ENCODE data around the gene KTN1.

The KTN1 gene

GRCh38 chr14:55545779-55546178 lies 34.2 kb upstream of the KTN1 start:
- no peak overlapping the region for H3K9ac ChIP-seq (ENCODE audit: low read depth, low read length)
- no peaks in the 10 kb centered on the region for H3K4me1 ChIP-seq (ENCODE audit: insufficient read depth, low read length)
- WGBS = no CpG with 5 or more reads among the region's 1 CpG
- no peaks in the 10 kb centered on the region for H3K9me3 ChIP-seq (ENCODE audit: insufficient read depth, low read depth, low read length)
- H3K27ac ChIP-seq (ENCODE audit: low read depth, low read length) = no peak overlapping the region
- no peaks in the 10 kb centered on the region for H3K36me3 ChIP-seq (ENCODE audit: insufficient read depth, low read length)
- no peaks in the 10 kb centered on the region for H3K27me3 ChIP-seq (ENCODE audit: insufficient read depth, low read length)
- H3K4me3 ChIP-seq (ENCODE audit: low read length) = no peak overlapping the region

- 88% methylated on average over 3 of the region's 3 CpGs for WGBS
- Histone ChIP-seq H3K9me3 (ENCODE audit: insufficient read depth, low read depth, low read length) (no peaks in the 10 kb centered on the region), H3K9ac (ENCODE audit: low read depth, low read length) (no peak overlapping the region), H3K27ac (ENCODE audit: low read depth, low read length) (no peak overlapping the region), H3K4me3 (ENCODE audit: low read length) (no peak overlapping the region), H3K36me3 (ENCODE audit: insufficient read depth, low read length) (no peaks in the 10 kb centered on the region), H3K4me1 (ENCODE audit: insufficient read depth, low read length) (no peaks in the 10 kb centered on the region), H3K27me3 (ENCODE audit: insufficient read depth, low read length) (no peaks in the 10 kb centered on the region)
These were observed 33.7 kb upstream of the KTN1 start for GRCh38 chr14:55546212-55546874.

GRCh38 chr14:55547650-55548315 lies 32.2 kb upstream of the KTN1 start:
- no peaks in the 10 kb centered on the region for H3K9me3 ChIP-seq (ENCODE audit: insufficient read depth, low read depth, low read length)
- H3K4me1 ChIP-seq (ENCODE audit: insufficient read depth, low read length) = no peaks in the 10 kb centered on the region
- H3K4me3 ChIP-seq (ENCODE audit: low read length) = no peak overlapping the region
- H3K27ac ChIP-seq (ENCODE audit: low read depth, low read length) = no peak overlapping the region
- WGBS = 97% methylated on average over 3 of the region's 3 CpGs
- no peaks in the 10 kb centered on the region for H3K36me3 ChIP-seq (ENCODE audit: insufficient read depth, low read length)
- H3K27me3 ChIP-seq (ENCODE audit: insufficient read depth, low read length) = no peaks in the 10 kb centered on the region
- no peak overlapping the region for H3K9ac ChIP-seq (ENCODE audit: low read depth, low read length)

GRCh38 chr14:55553791-55554190 lies 26.2 kb upstream of the KTN1 start:
- Histone ChIP-seq H3K27me3 (ENCODE audit: insufficient read depth, low read length) (no peaks in the 10 kb centered on the region), H3K27ac (ENCODE audit: low read depth, low read length) (no peak overlapping the region), H3K9me3 (ENCODE audit: insufficient read depth, low read depth, low read length) (no peaks in the 10 kb centered on the region), H3K36me3 (ENCODE audit: insufficient read depth, low read length) (no peaks in the 10 kb centered on the region), H3K4me1 (ENCODE audit: insufficient read depth, low read length) (peaks cover 3% of the 10 kb centered on the region; the same call in 1 of the 2 replicates), H3K4me3 (ENCODE audit: low read length) (no peak overlapping the region), H3K9ac (ENCODE audit: low read depth, low read length) (no peak overlapping the region)
- 93% methylated on average over 2 of the region's 2 CpGs for WGBS

DNA sequence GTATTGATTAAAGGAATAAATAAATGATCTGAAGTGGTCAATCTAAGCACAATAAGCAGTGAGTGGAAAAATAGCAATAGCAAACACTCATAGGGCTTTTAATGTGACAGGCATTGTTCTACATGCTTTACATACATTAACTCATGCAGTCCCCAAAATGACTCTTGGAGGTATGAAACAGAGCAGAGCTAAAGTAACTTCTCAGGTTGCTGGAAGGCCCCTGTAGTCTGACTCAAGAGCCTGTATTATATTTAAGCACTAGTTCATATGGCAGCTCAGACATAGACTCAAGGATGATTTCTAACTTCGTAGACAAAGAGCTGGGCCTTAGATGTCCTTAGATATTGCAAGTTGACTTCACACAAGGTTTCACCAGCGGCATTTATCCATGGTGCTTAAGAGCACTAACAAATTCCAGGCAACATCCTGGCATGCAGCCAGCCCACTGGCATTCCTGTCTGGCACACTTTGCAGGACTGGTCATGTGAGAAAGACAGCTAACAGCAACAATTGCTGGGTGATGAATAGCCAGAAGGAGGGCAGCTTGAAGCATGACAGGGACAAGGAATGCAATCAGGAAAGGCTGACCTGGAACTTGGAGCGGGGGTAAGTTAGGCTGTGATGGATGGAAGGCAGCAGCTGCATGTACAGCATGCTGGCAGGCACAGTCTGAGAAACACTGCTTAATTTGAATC lies 22.9 kb upstream of the KTN1 start:
- H3K9me3 ChIP-seq (ENCODE audit: insufficient read depth, low read depth, low read length) = no peaks in the 10 kb centered on the region
- H3K4me3 ChIP-seq (ENCODE audit: low read length) = no peak overlapping the region
- no peaks in the 10 kb centered on the region for H3K27me3 ChIP-seq (ENCODE audit: insufficient read depth, low read length)
- H3K27ac ChIP-seq (ENCODE audit: low read depth, low read length) = no peak overlapping the region
- peaks cover 3% of the 10 kb centered on the region; the same call in 1 of the 2 replicates for H3K4me1 ChIP-seq (ENCODE audit: insufficient read depth, low read length)
- no peaks in the 10 kb centered on the region for H3K36me3 ChIP-seq (ENCODE audit: insufficient read depth, low read length)
- WGBS = 91% methylated on average over 3 of the region's 3 CpGs
- H3K9ac ChIP-seq (ENCODE audit: low read depth, low read length) = no peak overlapping the region

DNA sequence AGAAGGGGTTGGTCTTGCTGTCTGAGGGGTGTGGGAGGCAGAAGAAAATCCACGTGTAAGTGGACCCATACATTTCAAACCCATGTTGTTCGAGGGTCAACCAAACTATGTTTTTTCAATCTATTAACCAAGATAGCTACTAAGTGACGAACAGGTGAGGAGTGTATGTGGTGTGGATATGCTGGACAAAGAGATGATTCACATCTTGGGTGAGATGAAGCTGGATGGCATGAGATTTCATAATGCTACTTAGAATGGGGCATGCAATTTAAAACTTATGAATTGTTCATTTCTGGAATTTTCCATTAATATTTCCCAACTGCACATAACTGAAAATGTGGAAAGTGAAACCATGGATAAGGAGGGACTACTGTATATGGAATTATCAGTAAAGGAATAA lies 17.9 kb upstream of the KTN1 start:
- Histone ChIP-seq H3K27me3 (ENCODE audit: insufficient read depth, low read length) (no peaks in the 10 kb centered on the region), H3K9me3 (ENCODE audit: insufficient read depth, low read depth, low read length) (no peaks in the 10 kb centered on the region), H3K4me3 (ENCODE audit: low read length) (no peak overlapping the region), H3K27ac (ENCODE audit: low read depth, low read length) (no peak overlapping the region), H3K4me1 (ENCODE audit: insufficient read depth, low read length) (peaks cover 2% of the 10 kb centered on the region; the same call in 1 of the 2 replicates), H3K9ac (ENCODE audit: low read depth, low read length) (no peak overlapping the region), H3K36me3 (ENCODE audit: insufficient read depth, low read length) (no peaks in the 10 kb centered on the region)
- 92% methylated on average over 2 of the region's 3 CpGs for WGBS

DNA sequence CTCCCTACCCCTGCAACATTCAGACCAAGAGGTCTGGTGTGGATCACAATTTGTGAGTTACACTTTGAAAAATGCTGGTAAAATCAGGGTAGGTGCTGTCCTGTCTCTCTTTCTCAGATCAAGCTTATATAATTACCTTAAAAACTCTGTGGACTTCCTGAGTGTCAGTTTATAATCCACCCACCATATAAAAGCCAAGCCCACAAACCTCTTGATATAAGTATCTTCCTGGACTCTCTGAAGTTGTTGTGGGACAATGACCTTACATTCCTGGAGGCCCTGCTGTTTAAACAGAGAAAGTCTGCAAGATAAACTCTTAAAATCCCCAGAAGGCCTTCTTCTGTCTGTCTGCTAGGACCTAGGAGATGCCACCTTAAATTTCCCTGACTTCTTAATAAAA lies 11.4 kb upstream of the KTN1 start:
- Histone ChIP-seq H3K9ac (ENCODE audit: low read depth, low read length) (no peak overlapping the region), H3K36me3 (ENCODE audit: insufficient read depth, low read length) (no peaks in the 10 kb centered on the region), H3K4me3 (ENCODE audit: low read length) (no peak overlapping the region), H3K9me3 (ENCODE audit: insufficient read depth, low read depth, low read length) (no peaks in the 10 kb centered on the region), H3K27me3 (ENCODE audit: insufficient read depth, low read length) (no peaks in the 10 kb centered on the region), H3K27ac (ENCODE audit: low read depth, low read length) (no peak overlapping the region), H3K4me1 (ENCODE audit: insufficient read depth, low read length) (no peaks in the 10 kb centered on the region)

- Histone ChIP-seq H3K9ac (ENCODE audit: low read depth, low read length) (no peak overlapping the region), H3K4me3 (ENCODE audit: low read length) (no peak overlapping the region), H3K36me3 (ENCODE audit: insufficient read depth, low read length) (peaks cover 3% of the 10 kb centered on the region; the same call in 1 of the 2 replicates), H3K9me3 (ENCODE audit: insufficient read depth, low read depth, low read length) (no peaks in the 10 kb centered on the region), H3K27ac (ENCODE audit: low read depth, low read length) (no peak overlapping the region), H3K4me1 (ENCODE audit: insufficient read depth, low read length) (no peaks in the 10 kb centered on the region), H3K27me3 (ENCODE audit: insufficient read depth, low read length) (no peaks in the 10 kb centered on the region)
- WGBS = 94% methylated on average over 7 of the region's 7 CpGs
These were observed 8.7 kb upstream of the KTN1 start for GRCh38 chr14:55571125-55571889.

DNA sequence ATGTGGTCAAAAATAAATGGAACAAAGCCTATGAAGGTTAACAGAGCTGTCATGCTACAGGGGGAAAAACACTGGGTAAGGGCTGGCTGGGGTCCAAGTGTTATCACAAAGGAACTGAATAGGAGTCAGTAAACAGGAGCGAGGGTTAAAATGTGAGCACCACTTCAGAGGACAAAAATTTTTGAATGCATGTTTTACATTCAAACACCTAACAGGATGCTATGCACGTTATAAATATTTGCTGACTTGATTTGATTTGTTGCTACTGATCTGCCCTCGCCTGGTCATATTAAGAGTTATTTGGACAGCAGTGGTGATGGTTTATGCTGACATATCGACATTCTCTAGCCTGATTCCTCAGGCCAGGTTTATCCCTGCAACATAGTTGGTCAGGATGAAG lies 7.4 kb upstream of the KTN1 start:
- Histone ChIP-seq H3K4me1 (ENCODE audit: insufficient read depth, low read length) (no peaks in the 10 kb centered on the region), H3K27me3 (ENCODE audit: insufficient read depth, low read length) (no peaks in the 10 kb centered on the region), H3K36me3 (ENCODE audit: insufficient read depth, low read length) (peaks cover 12% of the 10 kb centered on the region; the same call in 1 of the 2 replicates), H3K27ac (ENCODE audit: low read depth, low read length) (no peak overlapping the region), H3K4me3 (ENCODE audit: low read length) (no peak overlapping the region), H3K9me3 (ENCODE audit: insufficient read depth, low read depth, low read length) (no peaks in the 10 kb centered on the region), H3K9ac (ENCODE audit: low read depth, low read length) (no peak overlapping the region)
- 94% methylated on average over 4 of the region's 4 CpGs for WGBS

DNA sequence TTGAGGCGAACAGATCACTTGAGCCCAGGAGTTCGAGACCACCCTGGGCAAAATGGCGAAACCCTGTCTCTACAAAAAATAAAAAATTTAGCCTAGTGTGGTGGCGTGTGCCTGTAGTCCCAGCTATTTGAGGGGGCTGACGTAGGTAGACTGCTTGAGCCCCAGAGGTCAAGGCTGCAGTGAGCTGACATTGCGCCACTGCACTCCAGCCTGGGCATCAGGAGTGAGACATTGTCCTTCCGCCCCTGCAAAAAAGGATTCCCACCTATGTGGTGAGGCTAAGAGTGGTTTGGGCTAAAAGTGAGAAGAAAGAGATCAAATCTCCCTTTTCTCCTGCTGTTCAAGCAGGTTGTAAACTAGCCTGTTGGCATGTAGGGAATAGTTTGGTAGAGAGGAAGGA lies 5.0 kb upstream of the KTN1 start:
- Histone ChIP-seq H3K4me1 (ENCODE audit: insufficient read depth, low read length) (peaks cover 6% of the 10 kb centered on the region), H3K9me3 (ENCODE audit: insufficient read depth, low read depth, low read length) (no peaks in the 10 kb centered on the region), H3K27ac (ENCODE audit: low read depth, low read length) (no peak overlapping the region), H3K36me3 (ENCODE audit: insufficient read depth, low read length) (peaks cover 12% of the 10 kb centered on the region; the same call in 1 of the 2 replicates), H3K27me3 (ENCODE audit: insufficient read depth, low read length) (no peaks in the 10 kb centered on the region), H3K9ac (ENCODE audit: low read depth, low read length) (no peak overlapping the region), H3K4me3 (ENCODE audit: low read length) (no peak overlapping the region)
- WGBS = 96% methylated on average over 7 of the region's 7 CpGs

DNA sequence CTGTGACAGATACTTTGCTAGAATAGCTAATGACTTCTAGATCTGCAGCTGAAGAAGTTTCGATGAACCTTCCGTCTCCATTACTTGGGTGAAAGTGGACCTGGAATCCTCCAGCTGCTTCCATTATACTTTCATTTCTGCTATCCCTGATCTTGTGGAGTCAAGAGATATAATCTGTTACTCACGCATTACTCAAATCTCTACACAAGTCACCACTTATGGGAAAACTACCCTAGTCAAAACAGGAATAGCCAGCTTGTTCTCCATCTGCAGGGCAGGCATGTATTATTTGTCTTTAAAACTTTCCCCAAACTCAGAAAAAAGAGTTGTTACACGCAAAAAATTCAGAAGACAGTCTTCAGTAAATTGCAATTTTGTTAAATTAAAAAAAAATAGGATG lies 2.8 kb upstream of the KTN1 start:
- Histone ChIP-seq H3K9ac (ENCODE audit: low read depth, low read length) (no peak overlapping the region), H3K27me3 (ENCODE audit: insufficient read depth, low read length) (no peaks in the 10 kb centered on the region), H3K4me3 (ENCODE audit: low read length) (no peak overlapping the region), H3K4me1 (ENCODE audit: insufficient read depth, low read length) (peaks cover 15% of the 10 kb centered on the region), H3K36me3 (ENCODE audit: insufficient read depth, low read length) (peaks cover 12% of the 10 kb centered on the region; the same call in 1 of the 2 replicates), H3K27ac (ENCODE audit: low read depth, low read length) (no peak overlapping the region), H3K9me3 (ENCODE audit: insufficient read depth, low read depth, low read length) (no peaks in the 10 kb centered on the region)
- 90% methylated on average over 4 of the region's 4 CpGs for WGBS
